Measurements from ENCODE around the gene ZNF609.
A peak's percentile ranks its signal among the peaks of the same experiment; 100 is the strongest.

ZNF609 gene

DNA sequence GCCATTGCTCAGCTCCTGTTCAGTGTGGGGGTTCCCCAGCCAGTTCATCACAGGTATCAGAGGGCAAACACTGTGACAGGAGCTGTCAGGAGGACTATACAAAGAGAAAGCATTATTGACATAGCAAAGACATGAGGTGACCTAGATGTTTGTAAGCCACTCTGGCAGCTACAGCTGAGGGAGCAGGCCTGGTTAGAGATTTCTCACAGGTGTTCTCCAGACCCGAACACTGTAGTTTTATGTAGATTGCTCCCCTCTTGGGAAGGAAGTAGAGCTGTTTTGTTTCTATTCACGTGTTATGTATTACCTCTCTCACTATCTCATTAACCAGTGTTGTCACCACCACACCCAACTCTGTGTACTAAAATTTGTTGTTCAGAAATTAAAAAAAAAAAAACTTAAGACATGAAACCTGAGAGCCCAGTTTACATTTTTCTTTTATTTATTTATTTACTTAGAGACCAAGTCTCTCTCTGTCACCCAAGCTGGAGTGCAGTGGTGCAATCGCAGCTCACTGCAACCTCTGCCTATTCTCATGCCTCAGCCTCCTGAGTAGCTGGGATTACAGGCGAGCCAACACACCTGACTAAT lies 191.3 kb downstream of the ZNF609 start:
- DNase-seq (ENCODE audit: low read depth): no peak

DNA sequence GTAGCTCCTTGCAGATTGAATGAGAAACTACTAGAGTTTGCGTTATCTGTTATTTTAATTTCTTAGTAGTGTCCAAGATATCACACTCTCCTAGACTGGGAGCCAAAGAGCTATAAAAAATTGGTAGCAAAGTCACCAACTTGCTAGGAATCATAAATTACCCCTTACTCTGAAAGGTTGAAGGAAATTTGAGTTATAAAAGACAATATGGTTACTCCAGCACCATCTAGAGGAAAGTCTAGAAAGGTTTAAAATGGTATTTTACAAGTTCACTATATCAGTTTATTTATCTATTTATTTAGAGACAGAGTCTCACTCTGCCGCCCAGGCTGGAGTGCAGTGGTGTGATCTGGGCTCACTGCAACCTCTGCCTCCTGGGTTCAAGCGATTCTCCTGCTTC lies 193.4 kb downstream of the ZNF609 start:
- peak; percentile 44 for DNase-seq (ENCODE audit: low read depth)

DNA sequence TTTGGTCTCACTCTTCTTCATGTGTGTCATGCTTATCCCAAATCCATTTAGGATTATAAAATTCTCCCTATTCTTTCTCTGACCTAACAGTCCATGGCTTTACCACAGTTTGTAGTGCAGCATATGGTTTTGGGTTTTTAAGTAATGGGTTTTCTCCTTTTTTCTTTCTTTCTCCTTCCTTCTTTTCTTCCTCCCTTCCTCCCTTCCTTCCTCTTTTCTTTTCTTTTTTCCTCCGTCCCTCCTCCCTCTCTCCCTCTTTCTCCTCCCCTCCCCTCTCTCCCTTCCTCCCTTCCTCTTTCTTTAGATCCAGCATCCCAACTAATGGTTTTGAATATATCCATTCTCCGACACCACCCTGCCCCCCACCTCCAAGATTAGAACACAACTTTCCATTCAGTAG lies 196.1 kb downstream of the ZNF609 start:
- no peak for DNase-seq (ENCODE audit: low read depth)

DNA sequence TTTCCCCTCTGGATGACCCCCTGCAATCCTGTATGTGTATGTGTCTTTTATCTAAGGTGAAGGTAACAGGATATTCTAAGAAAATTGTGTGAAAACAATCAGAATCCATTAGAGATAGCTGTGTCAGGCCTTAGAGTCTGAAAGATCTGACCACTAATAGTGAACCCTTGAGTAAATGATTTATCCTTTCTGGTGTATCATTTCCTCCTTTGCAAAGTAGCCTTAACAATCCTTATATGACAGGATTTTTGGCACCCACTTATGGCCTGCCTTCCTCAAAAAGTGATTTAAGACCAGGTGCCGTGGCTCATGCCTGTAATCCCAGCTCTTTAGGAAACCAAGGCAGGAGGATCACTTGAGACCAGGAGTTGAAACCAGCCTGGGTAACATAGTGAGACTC lies 204.8 kb downstream of the ZNF609 start:
- no peak for DNase-seq (ENCODE audit: low read depth)

DNA sequence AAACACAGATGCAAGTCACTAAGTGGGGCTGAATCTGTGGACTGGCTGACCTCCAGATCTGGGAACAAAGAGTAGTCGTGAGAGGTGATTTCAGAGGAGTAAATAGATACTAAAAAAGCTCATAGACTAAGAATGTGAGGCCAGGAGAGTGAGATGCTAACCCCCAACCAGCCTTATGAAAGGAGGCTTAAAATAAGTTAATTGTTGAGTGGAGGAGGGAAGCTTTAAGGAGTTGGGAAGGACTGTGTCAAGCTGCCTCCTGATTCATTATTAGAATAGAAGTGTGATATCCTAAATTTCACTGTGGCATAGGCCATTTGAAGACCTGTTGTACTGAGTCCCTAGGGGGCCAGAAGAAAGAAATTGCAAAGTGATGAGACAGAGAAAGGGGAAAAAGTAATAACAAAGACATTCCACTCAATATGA lies 207.4 kb downstream of the ZNF609 start:
- DNase-seq (ENCODE audit: low read depth): peak; percentile 30

DNA sequence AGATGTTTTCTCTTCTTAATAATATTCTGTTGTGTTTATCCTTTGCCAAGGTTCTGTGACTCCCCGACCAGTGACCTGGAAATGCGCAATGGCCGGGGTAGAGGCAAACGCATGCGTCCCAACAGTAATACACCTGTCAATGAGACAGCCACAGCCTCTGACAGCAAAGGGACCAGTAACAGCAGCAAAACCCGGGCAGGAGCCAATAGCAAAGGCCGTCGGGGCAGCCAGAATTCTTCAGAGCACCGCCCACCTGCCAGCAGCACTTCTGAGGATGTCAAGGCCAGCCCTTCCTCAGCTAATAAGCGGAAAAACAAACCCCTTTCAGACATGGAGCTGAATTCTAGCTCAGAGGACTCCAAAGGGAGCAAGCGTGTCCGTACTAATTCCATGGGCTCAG lies 213.5 kb downstream of the ZNF609 start:
- no peak for DNase-seq (ENCODE audit: low read depth)

DNA sequence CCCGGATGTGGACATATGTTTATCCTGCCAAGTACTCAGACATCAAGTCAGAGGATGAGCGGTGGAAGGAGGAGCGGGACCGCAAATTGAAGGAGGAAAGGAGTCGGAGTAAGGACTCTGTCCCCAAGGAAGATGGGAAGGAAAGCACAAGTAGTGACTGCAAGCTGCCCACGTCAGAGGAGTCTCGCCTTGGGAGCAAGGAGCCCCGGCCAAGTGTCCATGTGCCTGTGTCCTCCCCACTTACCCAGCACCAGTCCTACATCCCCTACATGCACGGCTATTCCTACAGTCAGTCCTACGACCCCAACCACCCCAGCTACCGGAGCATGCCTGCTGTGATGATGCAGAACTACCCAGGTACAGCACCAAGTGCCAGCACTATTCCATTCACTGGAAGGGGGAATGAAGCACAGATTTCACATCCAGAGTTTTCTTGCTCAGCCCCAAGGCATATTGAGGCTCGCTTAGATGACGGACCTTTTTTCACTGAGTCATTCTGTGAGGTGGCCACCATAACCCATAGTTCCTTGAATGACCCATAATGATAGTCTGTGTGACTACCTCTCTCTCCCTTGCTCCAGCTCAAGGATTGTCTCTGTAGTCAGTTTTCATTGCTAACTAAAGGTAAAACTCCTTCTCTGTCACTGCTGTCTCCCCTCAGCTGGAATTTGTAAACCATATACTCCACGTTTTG lies 217.9 kb downstream of the ZNF609 start:
- DNase-seq (ENCODE audit: low read depth): no peak

DNA sequence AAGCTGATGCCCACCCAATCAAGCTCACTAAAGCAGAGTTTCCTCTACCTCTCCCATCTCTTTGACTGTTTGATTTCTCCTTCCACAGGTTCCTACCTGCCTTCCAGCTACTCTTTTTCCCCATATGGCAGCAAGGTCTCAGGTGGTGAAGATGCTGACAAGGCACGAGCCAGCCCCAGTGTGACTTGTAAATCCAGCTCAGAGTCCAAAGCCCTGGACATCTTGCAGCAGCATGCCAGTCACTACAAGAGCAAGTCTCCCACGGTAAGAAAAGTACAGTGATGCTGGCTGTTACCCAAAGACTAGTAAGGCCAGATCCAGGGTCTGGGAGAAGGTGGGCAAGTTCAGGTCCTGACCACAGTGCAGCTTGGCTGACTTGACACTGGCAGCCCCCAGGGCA lies 219.7 kb downstream of the ZNF609 start:
- DNase-seq (ENCODE audit: low read depth): no peak

DNA sequence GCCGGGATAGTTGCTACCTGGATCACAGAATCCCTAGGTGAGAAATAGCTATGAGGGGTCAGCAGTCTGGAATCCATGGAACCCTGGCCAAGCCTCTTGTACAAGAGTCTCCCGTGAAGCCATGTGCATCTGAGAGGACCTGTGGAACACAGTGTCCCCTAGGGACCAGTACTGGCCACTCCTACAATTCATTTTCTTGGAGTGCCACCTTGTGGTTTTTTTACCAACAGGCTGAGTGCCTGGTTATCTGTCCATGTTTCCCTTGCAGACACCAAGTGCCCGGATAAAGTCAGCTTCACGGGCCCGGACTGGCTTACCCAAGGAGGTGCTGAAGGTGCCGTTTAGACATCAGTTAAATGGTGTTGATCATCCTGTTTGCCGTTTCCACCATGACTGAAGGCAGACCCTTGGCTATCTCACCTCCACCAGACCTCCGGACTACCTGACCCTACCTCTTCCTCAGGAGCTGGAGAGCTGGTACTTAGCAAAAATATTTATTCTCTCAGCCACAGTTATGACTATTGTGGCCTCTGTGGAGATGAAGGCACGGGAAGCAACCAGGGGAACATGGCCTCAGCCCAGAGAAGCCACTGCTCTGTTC lies 221.1 kb downstream of the ZNF609 start:
- peak; percentile 56 for DNase-seq (ENCODE audit: low read depth)

DNA sequence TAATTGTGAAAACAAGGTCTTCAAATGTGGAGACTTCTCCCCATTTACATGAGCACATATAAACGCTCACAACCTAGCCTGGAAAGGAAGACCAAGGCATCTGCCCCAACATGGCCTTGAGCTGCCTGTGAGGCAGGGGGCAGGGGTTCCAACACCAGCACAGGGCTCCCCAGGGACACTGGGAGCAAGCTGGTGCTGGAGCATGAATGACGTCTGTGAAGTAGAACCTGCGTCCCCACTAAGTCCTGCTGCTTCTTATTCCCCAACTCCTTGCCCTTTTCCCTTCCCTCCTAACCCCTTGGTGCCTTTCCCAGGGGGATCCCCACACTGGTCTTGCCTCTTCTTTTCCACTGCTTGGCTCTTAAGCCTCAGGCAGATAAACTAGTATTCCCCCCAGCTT lies 221.9 kb downstream of the ZNF609 start:
- no peak for DNase-seq (ENCODE audit: low read depth)

DNA sequence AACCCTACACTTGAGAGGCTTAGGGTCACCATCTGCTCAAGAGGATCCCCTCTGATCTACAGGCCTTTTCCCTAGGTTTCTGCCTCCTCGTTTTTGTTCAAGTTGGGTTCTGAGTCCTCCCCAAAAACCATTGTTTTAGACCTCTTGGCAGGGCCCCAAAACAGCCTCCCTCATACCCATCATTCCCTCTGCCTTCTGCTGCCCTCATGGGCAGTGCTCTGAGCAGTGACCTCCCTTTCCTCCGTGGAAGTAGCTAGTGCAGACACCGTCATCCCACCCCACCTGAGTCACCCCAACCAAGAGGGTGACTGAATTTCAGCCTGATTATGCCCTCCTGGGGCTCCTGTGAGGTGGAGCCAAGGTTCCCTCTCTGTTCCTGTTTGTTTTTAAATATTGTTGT lies 223.0 kb downstream of the ZNF609 start:
- DNase-seq (ENCODE audit: low read depth): no peak

DNA sequence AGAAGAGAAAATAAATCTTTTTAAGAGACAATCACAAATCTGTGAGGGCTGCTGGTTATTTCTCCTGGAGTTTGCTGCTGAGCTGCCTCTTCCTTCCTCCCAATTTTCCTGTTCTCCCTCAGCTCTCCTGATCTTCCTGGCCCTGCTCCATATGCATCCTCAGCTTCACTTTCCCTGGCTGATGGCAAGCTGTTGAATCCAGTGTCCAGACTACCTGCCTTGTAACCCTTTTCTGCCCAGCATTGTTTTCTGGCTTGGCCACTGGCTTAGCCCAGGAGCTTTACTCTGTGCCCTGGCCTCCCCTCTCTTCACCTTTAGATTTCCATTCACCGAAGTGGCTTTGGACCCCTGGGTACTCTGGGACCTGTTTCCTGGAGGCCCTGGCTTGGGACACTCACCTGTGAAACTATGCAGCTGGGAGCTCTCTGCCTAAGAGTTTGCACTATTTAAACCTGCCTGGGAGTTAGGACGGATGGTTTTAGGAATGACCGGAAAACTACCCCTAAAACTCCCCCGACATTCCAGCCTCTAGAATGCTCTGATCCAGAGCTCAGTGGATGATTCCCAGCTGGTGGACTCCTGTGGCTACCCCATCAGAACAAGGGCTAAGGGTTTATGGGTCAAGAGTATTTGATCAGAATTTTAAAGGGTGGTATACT lies 225.0 kb downstream of the ZNF609 start:
- DNase-seq (ENCODE audit: low read depth): no peak

DNA sequence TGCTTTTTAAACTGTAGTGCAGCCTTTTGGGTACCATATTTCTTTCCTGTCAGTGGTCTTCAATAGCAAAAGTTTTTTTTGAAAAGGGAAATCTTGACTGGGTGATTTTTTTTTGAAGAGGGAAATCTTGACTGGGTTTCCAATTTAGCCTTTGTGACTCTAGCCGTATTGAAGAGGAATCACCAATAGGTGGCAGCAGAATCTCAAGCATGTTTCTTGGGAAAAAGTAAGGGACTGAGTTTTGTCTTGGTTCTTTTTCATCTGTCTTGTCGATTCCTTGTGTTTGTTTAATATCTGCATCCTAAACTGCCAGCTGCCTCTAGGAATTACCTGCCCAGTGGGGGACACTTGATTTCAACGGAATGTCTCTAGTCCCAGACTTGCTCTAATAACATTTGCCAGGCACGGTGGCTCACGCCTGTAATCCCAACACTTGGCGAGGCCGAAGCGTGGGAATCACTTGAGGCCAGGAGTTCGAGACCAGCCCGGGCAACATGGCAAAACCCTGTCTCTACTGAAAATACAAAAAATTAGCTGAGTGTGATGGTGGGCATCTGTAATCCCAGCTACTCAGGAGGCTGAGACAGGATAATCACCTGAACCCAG lies 225.9 kb downstream of the ZNF609 start:
- peak; percentile 50 for DNase-seq (ENCODE audit: low read depth)

DNA sequence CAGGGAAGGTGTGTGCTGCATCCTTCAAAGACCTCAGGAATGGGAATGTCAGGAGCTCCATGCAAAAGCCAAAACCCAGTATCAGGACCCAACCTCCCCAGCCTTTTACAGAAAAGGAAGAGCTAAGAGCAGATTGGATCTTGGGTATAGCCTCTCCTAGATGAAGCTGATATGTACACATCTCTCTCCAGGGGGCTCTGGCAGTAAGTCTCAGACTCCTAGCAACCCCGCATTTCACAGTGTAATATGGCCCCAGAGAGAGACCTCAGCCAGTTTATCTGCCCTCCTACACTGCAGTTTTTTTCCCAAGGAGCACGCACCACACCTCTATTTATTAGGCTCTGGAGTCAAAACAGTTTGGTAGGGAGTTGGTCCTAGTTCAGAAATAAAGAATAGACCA lies 226.8 kb downstream of the ZNF609 start:
- DNase-seq (ENCODE audit: low read depth): no peak

DNA sequence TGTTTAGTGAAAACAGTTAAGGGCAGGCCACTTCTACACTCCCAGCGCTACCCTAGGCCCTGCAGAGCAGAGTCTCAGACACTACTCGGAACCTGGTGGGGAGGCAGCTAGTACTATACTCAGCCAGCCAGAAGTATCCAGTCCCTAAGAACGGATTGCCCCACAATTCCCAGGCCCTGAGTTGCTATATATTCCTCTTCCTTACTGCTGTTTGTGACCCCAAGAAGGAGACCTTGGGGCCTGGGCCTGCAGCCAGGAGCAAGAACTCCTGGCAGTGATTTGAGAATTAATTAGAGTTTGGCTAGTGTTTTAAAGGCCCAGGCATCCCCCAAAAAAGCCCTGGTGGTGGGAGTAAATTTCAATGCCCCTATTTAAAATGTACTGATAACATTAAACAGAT lies 227.3 kb downstream of the ZNF609 start:
- no peak for DNase-seq (ENCODE audit: low read depth)

DNA sequence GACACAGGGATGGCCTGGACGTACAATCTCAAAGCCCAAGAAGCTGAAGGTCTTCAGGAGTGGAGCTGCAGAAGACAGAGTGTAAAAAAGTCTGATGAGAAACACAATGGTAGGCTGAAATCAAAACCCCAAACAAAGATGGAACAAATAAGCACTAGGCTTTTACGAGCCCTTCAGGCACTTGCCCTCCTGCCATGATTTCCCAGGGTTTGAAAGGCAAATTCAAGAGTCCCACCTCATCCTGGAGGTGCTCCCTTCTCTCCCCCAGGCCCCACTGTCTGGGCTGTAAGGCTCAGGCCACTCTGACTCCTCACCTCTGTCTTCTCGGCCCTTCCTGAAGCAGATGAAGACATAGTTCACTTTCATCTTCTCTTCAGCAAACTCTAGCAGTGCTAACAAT lies 228.4 kb downstream of the ZNF609 start:
- DNase-seq (ENCODE audit: low read depth): no peak

DNA sequence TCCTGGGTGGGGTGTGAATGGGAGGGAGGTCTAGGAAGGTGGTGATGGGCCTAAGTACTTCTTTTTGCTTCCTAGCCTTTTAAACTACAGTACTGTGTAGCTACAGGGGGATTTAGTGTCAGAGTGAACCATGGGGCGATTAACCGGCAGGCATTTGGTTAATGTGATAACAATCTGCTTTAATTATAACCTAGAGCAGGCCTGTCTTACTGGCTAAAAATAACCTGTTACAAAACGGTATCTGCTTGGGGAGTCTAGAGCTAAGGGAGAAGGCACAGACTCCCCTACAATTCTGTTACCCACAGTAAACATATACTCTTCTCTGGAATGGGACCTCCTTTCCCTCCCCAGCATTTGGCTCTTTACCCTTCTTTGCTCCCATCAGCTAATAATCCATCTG lies 229.6 kb downstream of the ZNF609 start:
- no peak for DNase-seq (ENCODE audit: low read depth)

DNA sequence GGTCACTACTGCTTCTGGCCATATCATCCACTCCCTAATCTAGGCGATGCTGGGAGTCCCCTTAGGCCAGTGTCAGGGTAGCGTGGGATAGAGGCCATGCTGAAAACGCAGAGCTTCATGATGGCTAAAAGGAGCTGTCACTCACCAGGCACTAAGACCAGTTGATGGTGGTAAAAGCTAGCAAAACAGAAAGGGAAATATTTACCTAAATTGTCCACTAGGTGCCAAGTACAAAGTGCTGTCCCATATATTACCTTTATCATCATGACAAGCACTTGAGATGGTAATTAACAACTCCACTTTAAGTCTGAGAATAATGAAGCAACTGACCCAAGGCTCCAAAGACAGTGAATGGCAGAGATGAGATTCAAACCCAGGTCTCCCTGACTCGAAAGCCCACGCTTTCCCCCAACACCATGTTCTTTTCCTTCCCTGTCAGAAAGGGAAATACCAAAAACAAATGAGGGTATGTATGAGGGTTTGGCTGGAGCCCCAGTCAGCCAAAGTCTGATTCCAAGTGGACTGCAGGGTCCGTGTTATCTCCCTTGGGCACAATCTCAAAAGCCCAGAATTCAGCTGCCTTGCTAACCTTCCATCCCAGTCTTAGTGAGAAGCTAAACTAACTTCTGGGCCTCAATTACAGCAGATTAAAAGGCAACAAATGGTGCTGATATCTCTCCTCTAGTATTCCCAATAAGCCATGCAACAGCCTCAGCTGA lies 230.4 kb downstream of the ZNF609 start:
- DNase-seq (ENCODE audit: low read depth): no peak

DNA sequence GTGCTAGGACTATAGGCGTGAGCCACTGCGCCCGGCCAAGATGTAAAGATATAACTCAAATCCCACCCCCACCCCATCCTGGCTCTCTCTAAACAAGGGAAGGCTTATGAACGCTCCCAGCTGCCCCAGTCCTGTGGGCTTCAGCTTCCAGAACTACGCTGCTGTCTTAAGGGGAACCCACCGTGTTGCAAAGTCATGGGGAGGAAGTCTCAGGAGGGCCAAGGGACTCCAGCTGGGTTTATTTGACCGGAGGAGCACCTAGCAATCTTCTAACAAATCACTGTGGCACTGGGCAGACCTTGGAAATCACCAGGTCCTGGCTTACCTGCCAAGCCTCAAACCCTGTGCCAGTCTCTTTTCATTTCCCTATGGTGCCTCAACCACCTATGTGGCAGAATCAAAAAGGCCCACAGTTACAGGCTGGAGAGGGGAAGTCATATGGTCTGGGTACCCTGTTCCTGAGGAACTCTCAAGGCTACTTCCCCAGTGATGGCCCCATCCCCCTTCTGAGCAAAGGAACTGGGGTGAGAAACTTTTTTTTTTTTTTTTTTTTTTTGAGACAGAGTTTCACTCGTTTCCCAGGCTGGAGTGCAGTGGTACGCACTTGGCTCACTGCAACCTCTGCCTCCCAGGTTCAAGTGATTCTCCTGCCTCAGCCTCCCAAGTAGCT lies 231.7 kb downstream of the ZNF609 start:
- no peak for DNase-seq (ENCODE audit: low read depth)

DNA sequence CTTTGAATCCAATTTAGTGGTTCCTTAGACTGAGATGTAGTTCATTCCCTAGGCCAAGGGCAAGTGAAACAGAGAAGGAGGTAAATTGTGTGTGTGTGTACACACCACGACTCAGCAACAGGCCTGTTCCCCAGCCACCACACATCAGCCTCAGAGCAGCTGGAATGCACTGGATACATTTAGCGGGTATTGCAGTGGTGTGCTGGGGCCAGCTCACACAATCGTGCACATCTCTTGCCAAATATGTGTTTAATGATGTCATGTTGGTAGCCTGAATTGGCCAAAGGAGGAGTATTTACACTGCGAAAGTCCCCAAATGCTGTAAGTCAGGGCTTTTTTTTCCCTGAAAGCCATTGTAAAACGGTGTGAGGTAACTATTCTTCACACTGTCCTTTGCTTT lies 232.8 kb downstream of the ZNF609 start:
- DNase-seq (ENCODE audit: low read depth): peak; percentile 89

DNA sequence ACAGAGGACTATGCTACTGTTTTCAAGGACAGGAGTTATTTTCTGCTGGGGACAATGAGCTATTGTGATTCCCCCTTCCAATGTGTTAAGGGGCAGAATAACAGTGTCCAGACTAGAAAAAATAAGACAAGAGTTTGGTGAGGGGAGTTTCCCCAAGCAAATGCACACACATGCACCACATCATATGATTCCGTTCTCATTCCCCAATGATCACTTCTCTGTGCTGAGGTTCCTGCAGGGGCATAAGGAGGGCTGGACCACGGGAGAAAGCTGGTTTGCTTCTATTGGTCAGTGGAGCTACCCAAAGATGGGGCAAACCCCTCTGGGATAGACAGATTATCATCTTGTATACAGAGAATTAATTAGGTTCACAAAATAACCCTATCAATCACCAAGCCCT lies 234.4 kb downstream of the ZNF609 start:
- DNase-seq (ENCODE audit: low read depth): no peak

DNA sequence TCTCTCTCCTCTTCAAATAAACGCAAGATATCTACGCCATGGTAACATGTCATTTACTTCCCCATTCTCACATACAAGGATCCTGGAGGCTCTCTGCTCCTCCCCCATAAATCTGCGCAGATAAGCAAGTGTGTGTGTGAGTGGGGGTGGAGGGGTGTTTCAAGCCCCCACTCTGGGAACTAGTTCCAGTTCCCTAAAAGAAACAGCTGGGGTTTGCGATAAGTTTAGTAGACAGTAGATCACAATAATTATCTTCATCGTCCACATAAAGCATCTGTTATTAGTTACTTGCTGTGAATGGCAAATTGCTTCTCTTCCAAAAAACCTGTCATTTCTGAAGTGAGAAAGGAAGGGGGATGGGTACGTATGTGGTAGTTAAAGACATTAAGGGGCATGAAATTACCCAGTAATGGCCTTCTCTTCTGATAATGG lies 235.2 kb downstream of the ZNF609 start:
- DNase-seq (ENCODE audit: low read depth): no peak
